ENCODE measurements around the gene PLIN3.

DNA sequence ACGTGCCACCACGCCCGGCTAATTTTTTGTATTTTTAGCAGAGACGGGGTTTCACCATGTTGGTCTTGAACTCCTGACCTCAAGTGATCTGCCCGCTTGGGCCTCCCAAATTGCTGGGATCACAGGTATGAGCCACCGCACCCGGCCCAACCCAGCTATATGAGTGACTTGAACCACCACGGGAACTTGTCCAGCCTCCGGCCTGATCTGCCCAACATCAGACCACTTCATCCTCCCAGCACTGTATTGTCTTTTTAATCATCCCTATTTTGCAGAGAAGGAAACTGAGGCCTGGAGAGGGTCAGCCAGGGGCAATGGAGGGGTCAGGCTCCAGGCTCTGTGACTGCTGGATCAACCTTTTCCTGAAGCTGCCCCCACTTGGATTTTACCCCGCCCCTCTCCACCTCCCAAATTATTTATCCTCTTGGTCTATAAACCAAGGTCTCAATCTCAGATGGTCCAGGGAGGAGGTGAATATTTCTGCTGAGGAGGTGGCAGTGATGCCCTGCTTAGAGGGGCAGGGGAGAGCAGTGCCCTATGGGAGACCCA lies 893 bp upstream of the PLIN3 start:
- no peak for TF ChIP-seq CTCF (IDR thresholded peaks at IDR 0.05)
- TF ChIP-seq, protein P1, sequence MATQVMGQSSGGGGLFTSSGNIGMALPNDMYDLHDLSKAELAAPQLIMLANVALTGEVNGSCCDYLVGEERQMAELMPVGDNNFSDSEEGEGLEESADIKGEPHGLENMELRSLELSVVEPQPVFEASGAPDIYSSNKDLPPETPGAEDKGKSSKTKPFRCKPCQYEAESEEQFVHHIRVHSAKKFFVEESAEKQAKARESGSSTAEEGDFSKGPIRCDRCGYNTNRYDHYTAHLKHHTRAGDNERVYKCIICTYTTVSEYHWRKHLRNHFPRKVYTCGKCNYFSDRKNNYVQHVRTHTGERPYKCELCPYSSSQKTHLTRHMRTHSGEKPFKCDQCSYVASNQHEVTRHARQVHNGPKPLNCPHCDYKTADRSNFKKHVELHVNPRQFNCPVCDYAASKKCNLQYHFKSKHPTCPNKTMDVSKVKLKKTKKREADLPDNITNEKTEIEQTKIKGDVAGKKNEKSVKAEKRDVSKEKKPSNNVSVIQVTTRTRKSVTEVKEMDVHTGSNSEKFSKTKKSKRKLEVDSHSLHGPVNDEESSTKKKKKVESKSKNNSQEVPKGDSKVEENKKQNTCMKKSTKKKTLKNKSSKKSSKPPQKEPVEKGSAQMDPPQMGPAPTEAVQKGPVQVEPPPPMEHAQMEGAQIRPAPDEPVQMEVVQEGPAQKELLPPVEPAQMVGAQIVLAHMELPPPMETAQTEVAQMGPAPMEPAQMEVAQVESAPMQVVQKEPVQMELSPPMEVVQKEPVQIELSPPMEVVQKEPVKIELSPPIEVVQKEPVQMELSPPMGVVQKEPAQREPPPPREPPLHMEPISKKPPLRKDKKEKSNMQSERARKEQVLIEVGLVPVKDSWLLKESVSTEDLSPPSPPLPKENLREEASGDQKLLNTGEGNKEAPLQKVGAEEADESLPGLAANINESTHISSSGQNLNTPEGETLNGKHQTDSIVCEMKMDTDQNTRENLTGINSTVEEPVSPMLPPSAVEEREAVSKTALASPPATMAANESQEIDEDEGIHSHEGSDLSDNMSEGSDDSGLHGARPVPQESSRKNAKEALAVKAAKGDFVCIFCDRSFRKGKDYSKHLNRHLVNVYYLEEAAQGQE (IDR thresholded peaks at IDR 0.05; ENCODE audit: insufficient read depth in 1 of 2, low read depth in 2 of 2, low read length in 1 of 2), result no peak
- no peak for TF ChIP-seq POLR2AphosphoS5 (IDR thresholded peaks at IDR 0.05; ENCODE audit: low read depth, low read length)

Data from Panc1 (cell line).